ENCODE results near the gene RNF115. TPM values are rescaled to one million over a fixed set of nuclear protein-coding genes. Genes with fewer than 3 reads are reported as not detected.

The RNF115 gene
- polyA plus RNA-seq, 2 of the 4 experiments (the other 2 are of a cell fraction): 8.5 to 18.8 TPM

DNA sequence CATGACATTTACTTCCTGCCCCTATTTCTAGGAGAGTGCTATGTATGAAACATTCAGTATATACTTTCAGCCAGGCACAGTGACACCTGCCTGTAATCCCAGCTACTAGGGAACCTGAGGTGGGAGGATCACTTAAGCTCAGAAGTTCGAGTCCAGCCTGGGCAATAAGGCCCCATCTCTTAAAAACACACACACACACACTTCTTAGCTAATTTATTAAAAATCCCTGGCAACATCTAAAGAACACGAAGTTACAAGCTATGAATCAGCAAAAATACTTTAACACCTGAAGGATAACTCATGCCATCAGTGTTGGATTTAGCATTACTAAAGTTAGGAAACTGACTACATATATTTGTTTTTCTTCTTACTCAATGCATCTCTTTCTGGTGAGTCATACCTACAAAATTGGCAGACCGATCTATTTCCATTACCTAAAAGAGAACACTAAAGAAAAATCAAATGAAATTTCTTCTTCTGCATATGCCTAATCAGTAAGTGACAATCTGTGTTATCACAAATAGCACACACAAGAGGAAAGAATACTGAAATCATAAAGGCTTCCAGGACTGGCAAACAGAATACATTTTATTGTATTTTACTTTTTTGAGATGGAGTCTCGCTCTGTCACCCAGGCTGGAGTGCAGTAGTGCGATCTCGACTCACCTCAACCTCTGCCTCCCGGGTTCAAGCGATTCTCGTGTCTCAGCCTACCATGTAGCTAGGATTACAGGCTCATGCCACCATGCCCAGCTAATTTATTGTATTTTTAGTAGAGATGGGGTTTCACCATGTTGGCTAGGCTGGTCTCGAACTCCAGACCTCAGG is 41.4 kb downstream of the RNF115 start (continued):
- no peak for TF ChIP-seq HOXA7 (CRISPR knock-in tag; IDR thresholded peaks at IDR 0.05)

DNA sequence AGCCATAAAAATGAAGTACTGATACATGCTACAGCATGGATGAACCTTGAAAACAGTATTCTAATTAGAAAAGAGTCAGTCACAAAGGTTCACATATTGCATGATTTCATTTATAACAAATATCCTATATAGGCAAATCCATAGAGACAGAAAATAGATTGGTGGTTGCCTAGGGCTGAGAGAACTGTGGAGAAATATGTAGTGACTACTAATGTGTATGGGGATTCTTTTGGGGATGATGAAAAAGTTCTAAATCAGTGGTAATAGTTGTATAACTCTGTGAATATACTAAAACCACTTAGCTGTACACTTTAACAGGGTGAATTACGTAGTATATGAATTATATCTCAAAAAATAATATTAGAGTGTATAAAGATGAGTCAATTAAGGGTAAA is 45.8 kb downstream of the RNF115 start:
- POLR2A ChIA-PET: no interaction called here
- no peak for FAIRE-seq

DNA sequence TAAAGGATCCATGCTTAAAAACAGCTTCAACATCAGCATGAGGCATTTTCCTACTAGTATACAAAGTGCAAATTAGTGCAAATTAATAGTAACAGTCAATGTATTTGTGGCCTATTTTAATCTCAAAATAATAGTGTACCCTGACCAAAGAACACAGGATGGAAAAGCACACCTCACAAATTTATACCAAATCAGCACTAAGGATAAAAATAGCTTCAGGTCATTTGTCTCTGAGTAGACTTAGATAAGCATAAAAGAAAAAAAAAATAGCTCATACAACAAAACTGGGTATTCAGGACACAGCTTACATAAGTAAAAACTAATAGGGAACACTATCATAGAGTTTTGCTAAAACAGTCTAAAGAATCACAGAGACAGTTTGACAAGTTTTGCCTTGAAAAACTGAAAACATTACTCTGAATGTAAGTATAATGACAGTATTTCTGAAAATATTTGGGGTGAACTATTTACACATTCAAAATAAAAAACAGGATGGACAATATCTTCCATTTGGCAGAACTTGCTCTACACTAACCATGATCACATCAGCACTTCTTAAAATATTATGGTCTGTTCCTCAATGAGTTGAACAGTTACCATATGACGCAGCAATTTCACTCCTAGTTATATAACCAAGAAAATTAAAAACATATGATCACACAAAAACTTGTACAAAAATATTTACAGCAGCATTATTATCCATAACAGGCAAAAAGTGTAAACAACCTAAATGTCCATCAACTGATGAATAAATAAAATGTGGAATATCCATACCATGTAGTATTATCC is 46.3 kb downstream of the RNF115 start:
- H3K4me2 ChIP-seq: peak overlapping the region; percentile 68; the same call in 2 of the 3 replicates
- ChIA-PET CTCF (interaction anchor here (0.9 kb wide), 1 partner anchor 68 kb away, joined by 3 read pairs; the partner anchor contains the start of gene NUDT17), POLR2A (no interaction called here)
- TF ChIP-seq HMGXB4 (CRISPR knock-in tag; IDR thresholded peaks at IDR 0.05; ENCODE audit: borderline replicate concordance): no peak
- H3K4me3 ChIP-seq: no peak overlapping the region
- no peak for ATAC-seq
- peak overlapping the region in 1 of 2 experiments; percentile 36; a peak in 3 of 6 replicates for H3K27ac ChIP-seq
- no peaks in the 10 kb centered on the region for H3K9me3 ChIP-seq
- no peak for FAIRE-seq
- 90% methylated on average over 1 of the region's 1 CpG for WGBS (ENCODE audit: missing lambda C conversion rate)
- peaks cover 49% of the 10 kb centered on the region for H3K4me1 ChIP-seq
- DNase-seq (ENCODE audit: low read depth in 1 of 2, low spot score in 1 of 2): no peak

More for the DNA sequence above, 45.8 kb downstream of the RNF115 start:
- peaks cover 55% of the 10 kb centered on the region for H3K4me1 ChIP-seq
- DNase-seq (ENCODE audit: low read depth in 1 of 2, low spot score in 1 of 2): no peak
- H3K4me3 ChIP-seq: no peak overlapping the region
- peak overlapping the region; percentile 68 for H3K4me2 ChIP-seq
- ATAC-seq: no peak
- TF ChIP-seq, protein P1, sequence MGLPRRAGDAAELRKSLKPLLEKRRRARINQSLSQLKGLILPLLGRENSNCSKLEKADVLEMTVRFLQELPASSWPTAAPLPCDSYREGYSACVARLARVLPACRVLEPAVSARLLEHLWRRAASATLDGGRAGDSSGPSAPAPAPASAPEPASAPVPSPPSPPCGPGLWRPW (IDR thresholded peaks at IDR 0.05): no peak
- TF ChIP-seq CBX2 (IDR thresholded peaks at IDR 0.05; ENCODE audit: borderline replicate concordance, low read depth) (no peak), ZSCAN20 (CRISPR knock-in tag; IDR thresholded peaks at IDR 0.05) (no peak), MYC (IDR thresholded peaks at IDR 0.05; ENCODE audit: borderline replicate concordance, low read length) (no peak), MAFK (IDR thresholded peaks at IDR 0.05; ENCODE audit: partially characterized antibody) (no peak), FOSB (CRISPR knock-in tag; IDR thresholded peaks at IDR 0.05) (no peak), ESRRA (IDR thresholded peaks at IDR 0.05; ENCODE audit: borderline replicate concordance, low read length) (no peak), TFCP2L1 (CRISPR knock-in tag; IDR thresholded peaks at IDR 0.05) (no peak), RCOR1 (IDR thresholded peaks at IDR 0.05; ENCODE audit: low read depth, low read length) (no peak), CBX8 (IDR thresholded peaks at IDR 0.05) (no peak), ZC3H11A (IDR thresholded peaks at IDR 0.05) (no peak)
- 47% methylated on average over 1 of the region's 1 CpG for WGBS (ENCODE audit: missing lambda C conversion rate)
- no peaks in the 10 kb centered on the region for H3K9me3 ChIP-seq
- H3K27ac ChIP-seq: peak overlapping the region; percentile 36 to 68; a peak in 4 of 6 replicates
- CTCF ChIA-PET: interaction anchor here (0.9 to 1.5 kb wide), 2 partner anchors 67 to 68 kb away, joined by 3 to 7 read pairs; partner anchors contain the start of gene NUDT17

DNA sequence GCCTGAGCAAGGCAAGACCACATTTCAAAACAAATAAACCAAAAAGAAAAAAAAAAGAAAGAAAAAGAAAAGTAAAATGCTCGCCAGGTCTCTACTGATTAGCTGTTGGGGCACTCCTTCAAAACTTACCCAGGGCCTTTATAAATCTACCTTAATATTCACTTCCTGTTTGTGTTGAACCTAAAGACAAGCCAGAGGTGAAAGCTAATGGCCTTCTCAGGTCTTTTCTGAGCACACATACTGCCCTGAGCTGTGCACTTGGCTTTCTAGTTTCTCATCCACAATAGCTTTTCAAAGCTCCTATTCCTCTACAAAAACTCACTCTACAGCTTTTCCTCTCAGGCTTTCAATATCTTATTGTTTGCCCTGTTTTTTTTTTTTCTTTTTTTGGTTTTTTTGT is 50.5 kb downstream of the RNF115 start:
- Histone ChIP-seq H3K4me3 (no peak overlapping the region), H3K9me3 (no peaks in the 10 kb centered on the region), H3K4me2 (no peak overlapping the region), H3K4me1 (peaks cover 19% of the 10 kb centered on the region), H3K27ac (0 out of 6 replicates have a peak overlapping the region, but pooled peaks of 1 of the 2 experiments have one; percentile 27)
- no peak for ATAC-seq
- WGBS (ENCODE audit: missing lambda C conversion rate): 96% methylated on average over 1 of the region's 1 CpG
- ChIA-PET POLR2A (no interaction called here), CTCF (interaction anchor here (1.0 to 5.2 kb wide), 3 partner anchors 9 to 72 kb away, joined by 4 to 20 read pairs (median 4); partner anchors contain the start of gene NUDT17)
- FAIRE-seq: no peak
- no peak for DNase-seq (ENCODE audit: low read depth in 1 of 2, low spot score in 1 of 2)
- TF ChIP-seq EHF (CRISPR knock-in tag; IDR thresholded peaks at IDR 0.05) (no peak), CHD4 (IDR thresholded peaks at IDR 0.05; ENCODE audit: borderline replicate concordance) (no peak), ZSCAN20 (CRISPR knock-in tag; IDR thresholded peaks at IDR 0.05) (no peak), BHLHE40 (IDR thresholded peaks at IDR 0.05; ENCODE audit: low read depth, low read length) (no peak), ZC3H11A (IDR thresholded peaks at IDR 0.05) (no peak), POLR2AphosphoS2 (conservative IDR thresholded peaks at IDR 0.05; ENCODE audit: low read length) (no peak), SMC3 (IDR thresholded peaks at IDR 0.05) (no peak), CHD2 (IDR thresholded peaks at IDR 0.05; ENCODE audit: low read length, partially characterized antibody) (no peak)
- TF ChIP-seq, protein P2, sequence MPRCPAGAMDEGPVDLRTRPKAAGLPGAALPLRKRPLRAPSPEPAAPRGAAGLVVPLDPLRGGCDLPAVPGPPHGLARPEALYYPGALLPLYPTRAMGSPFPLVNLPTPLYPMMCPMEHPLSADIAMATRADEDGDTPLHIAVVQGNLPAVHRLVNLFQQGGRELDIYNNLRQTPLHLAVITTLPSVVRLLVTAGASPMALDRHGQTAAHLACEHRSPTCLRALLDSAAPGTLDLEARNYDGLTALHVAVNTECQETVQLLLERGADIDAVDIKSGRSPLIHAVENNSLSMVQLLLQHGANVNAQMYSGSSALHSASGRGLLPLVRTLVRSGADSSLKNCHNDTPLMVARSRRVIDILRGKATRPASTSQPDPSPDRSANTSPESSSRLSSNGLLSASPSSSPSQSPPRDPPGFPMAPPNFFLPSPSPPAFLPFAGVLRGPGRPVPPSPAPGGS (IDR thresholded peaks at IDR 0.05): no peak
- TF ChIP-seq, protein P3, sequence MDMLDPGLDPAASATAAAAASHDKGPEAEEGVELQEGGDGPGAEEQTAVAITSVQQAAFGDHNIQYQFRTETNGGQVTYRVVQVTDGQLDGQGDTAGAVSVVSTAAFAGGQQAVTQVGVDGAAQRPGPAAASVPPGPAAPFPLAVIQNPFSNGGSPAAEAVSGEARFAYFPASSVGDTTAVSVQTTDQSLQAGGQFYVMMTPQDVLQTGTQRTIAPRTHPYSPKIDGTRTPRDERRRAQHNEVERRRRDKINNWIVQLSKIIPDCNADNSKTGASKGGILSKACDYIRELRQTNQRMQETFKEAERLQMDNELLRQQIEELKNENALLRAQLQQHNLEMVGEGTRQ (IDR thresholded peaks at IDR 0.05): no peak
- TF ChIP-seq, protein P4, sequence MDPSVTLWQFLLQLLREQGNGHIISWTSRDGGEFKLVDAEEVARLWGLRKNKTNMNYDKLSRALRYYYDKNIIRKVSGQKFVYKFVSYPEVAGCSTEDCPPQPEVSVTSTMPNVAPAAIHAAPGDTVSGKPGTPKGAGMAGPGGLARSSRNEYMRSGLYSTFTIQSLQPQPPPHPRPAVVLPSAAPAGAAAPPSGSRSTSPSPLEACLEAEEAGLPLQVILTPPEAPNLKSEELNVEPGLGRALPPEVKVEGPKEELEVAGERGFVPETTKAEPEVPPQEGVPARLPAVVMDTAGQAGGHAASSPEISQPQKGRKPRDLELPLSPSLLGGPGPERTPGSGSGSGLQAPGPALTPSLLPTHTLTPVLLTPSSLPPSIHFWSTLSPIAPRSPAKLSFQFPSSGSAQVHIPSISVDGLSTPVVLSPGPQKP (IDR thresholded peaks at IDR 0.05; ENCODE audit: low read depth, low read length): no peak
- TF ChIP-seq, protein P5, sequence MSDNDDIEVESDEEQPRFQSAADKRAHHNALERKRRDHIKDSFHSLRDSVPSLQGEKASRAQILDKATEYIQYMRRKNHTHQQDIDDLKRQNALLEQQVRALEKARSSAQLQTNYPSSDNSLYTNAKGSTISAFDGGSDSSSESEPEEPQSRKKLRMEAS (IDR thresholded peaks at IDR 0.05): no peak

Measured in A549 (cell line).